GM23248 (cell line): ENCODE results near the gene KLC1. TPM values are rescaled to one million over a fixed set of nuclear protein-coding genes. Genes with fewer than 3 reads are reported as not detected.
A peak's percentile ranks its signal among the peaks of the same experiment; 100 is the strongest.

Source experiments
- DNase-seq: peaks from one replicate; pipeline ENCODE4 v3.0.0-alpha.2; 2015
- H2AFZ ChIP-seq: fragments of 200-600 bp; sonication (generic); 2 replicates; pipeline ENCODE4 v1.6.1; 2016; ENCODE audit warnings: antibody characterized with exemption
- H3F3A ChIP-seq: fragments of 200-600 bp; sonication (generic); 2 replicates; pipeline ENCODE4 v1.6.1; 2016; ENCODE audit warnings: mild to moderate bottlenecking, antibody characterized with exemption, mixed run types; ENCODE audit not compliant: insufficient read depth
- H3K27ac ChIP-seq: fragments of 200-600 bp; sonication (generic); 2 replicates; pipeline ENCODE4 v1.5.1; 2016; ENCODE audit warnings: mild to moderate bottlenecking
- H3K27me3 ChIP-seq: fragments of 200-600 bp; sonication (generic); replicated peaks from 2 replicates; pipeline ENCODE4 v1.6.1; 2016; ENCODE audit warnings: mild to moderate bottlenecking; ENCODE audit not compliant: insufficient read depth
- H3K36me3 ChIP-seq: fragments of 200-600 bp; sonication (generic); 2 replicates; pipeline ENCODE4 v1.6.1; 2016; ENCODE audit warnings: low read depth, mild to moderate bottlenecking
- H3K4me1 ChIP-seq: fragments of 200-600 bp; sonication (generic); 2 replicates; pipeline ENCODE4 v1.6.1; 2016; ENCODE audit warnings: mild to moderate bottlenecking; ENCODE audit not compliant: insufficient read depth
- H3K4me2 ChIP-seq: fragments of 200-600 bp; sonication (generic); one replicate; pipeline ENCODE4 v1.6.1; 2016; ENCODE audit warnings: mild to moderate bottlenecking; ENCODE audit not compliant: unreplicated experiment
- H3K4me3 ChIP-seq: fragments of 200-600 bp; sonication (generic); 2 replicates; pipeline ENCODE4 v1.5.1; 2016; ENCODE audit warnings: mild to moderate bottlenecking
- H3K79me2 ChIP-seq: fragments of 200-600 bp; sonication (generic); 2 replicates; pipeline ENCODE4 v1.6.1; 2016; ENCODE audit warnings: mild to moderate bottlenecking; ENCODE audit not compliant: insufficient read depth
- H3K9ac ChIP-seq: fragments of 200-600 bp; sonication (generic); 2 replicates; pipeline ENCODE4 v1.6.1; 2016; ENCODE audit warnings: mild to moderate bottlenecking
- H3K9me2 ChIP-seq: fragments of 200-600 bp; sonication (generic); 2 replicates; pipeline ENCODE4 v1.6.1; 2016; ENCODE audit warnings: mixed run types, mild to moderate bottlenecking, moderate library complexity; ENCODE audit not compliant: insufficient read depth
- H3K9me3 ChIP-seq: fragments of 200-600 bp; sonication (generic); one replicate; pipeline ENCODE4 v1.6.1; 2017; ENCODE audit warnings: low read depth
- H4K20me1 ChIP-seq: fragments of 200-600 bp; sonication (generic); 2 replicates; pipeline ENCODE4 v1.6.0; 2016; ENCODE audit not compliant: insufficient read depth
- EZH2 ChIP-seq: fragments of 200-600 bp; sonication (generic); IDR thresholded peaks from 2 replicates; pipeline ENCODE4 v1.6.1; 2018; ENCODE audit warnings: antibody characterized with exemption, mild to moderate bottlenecking; ENCODE audit not compliant: insufficient read depth, poor library complexity, severe bottlenecking
- EZH2phosphoT487 ChIP-seq: fragments of 200-600 bp; sonication (generic); IDR thresholded peaks from 2 replicates; pipeline ENCODE4 v1.6.1; 2018; ENCODE audit warnings: antibody characterized with exemption, moderate library complexity, mild to moderate bottlenecking, low read depth; ENCODE audit not compliant: insufficient read depth
- WGBS, 2 experiments: methylation state at CpG; one replicate each; pipeline ENCODE4 v1.1.6; 2015 to 2017; ENCODE audit warnings: low lambda C conversion rate in 2 of 2, low coverage in 1 of 2; ENCODE audit errors: missing lambda C conversion rate in 2 of 2; 5-methylcytosine and 5-hydroxymethylcytosine counted together
- in situ Hi-C: fragments of 300-500 bp; cut with MboI; formaldehyde crosslinking; loops from 2 replicates; pipeline ENCODE4 v1.15.0; 2020
- polyA plus RNA-seq: library from polyadenylated mRNA; unstranded; fragments of >200 nt; fragmentation: Nextera tagmentation; extraction: Ambion mirVana; gene quantifications from 2 replicates; pipeline ENCODE4 v1.2.1, GENCODE V29; 2016
- total RNA-seq: library from RNA; depleted of rRNA; stranded (reverse); fragments of >200 nt; shearing (Covaris generic); gene quantifications from 2 replicates; pipeline ENCODE4 v1.2.3, GENCODE V29; 2014

The KLC1 gene
- total and polyA plus RNA-seq, 2 experiments from 2014 or later, result 184 to 410 TPM

- H4K20me1 ChIP-seq, result no peaks in the 10 kb centered on the region
- H3K9ac ChIP-seq, result no peak overlapping the region
- H3K9me3 ChIP-seq, result no peaks in the 10 kb centered on the region
- peaks cover 26% of the 10 kb centered on the region; the same call in 1 of the 2 replicates for H3F3A ChIP-seq
- TF ChIP-seq EZH2 (no peak), EZH2phosphoT487 (no peak)
- peaks cover 17% of the 10 kb centered on the region; the same call in 1 of the 2 replicates for H3K4me1 ChIP-seq
- H3K4me3 ChIP-seq, result no peak overlapping the region
- in situ Hi-C loops, result no loop called here
- no peaks in the 10 kb centered on the region for H3K9me2 ChIP-seq
- WGBS, 2 experiments, result 73 to 77% methylated on average over 18 of the region's 18 CpGs
- H3K27me3 ChIP-seq, result no peaks in the 10 kb centered on the region
- no peak overlapping the region for H2AFZ ChIP-seq
- peak; percentile 44 for DNase-seq
- H3K4me2 ChIP-seq, result no peak overlapping the region
- peaks cover 25% of the 10 kb centered on the region for H3K79me2 ChIP-seq
- no peak overlapping the region for H3K27ac ChIP-seq
- no peaks in the 10 kb centered on the region for H3K36me3 ChIP-seq
Measured at GRCh38 chr14:103713304-103714062, 84.5 kb downstream of the KLC1 start.

GRCh38 chr14:103714063-103714724 is 85.2 kb downstream of the KLC1 start:
- peaks cover 22% of the 10 kb centered on the region; the same call in 1 of the 2 replicates for H3K4me1 ChIP-seq
- peaks cover 32% of the 10 kb centered on the region for H3K79me2 ChIP-seq
- DNase-seq, result peak; percentile 44
- no peak overlapping the region for H2AFZ ChIP-seq
- H3K4me3 ChIP-seq, result peak overlapping the region; percentile 71
- 41 to 42% methylated on average over 16 of the region's 16 CpGs for WGBS, 2 experiments
- no peaks in the 10 kb centered on the region for H3K9me3 ChIP-seq
- no peaks in the 10 kb centered on the region for H3K27me3 ChIP-seq
- H3K9ac ChIP-seq, result peak overlapping the region; percentile 74
- in situ Hi-C loops, result no loop called here
- no peaks in the 10 kb centered on the region for H3K9me2 ChIP-seq
- H4K20me1 ChIP-seq, result no peaks in the 10 kb centered on the region
- H3K36me3 ChIP-seq, result no peaks in the 10 kb centered on the region
- TF ChIP-seq EZH2phosphoT487, result no peak
- TF ChIP-seq EZH2, result no peak
- peak overlapping the region; percentile 67 for H3K4me2 ChIP-seq
- H3F3A ChIP-seq, result peaks cover 25% of the 10 kb centered on the region; the same call in 1 of the 2 replicates
- peak overlapping the region; percentile 55 for H3K27ac ChIP-seq

GRCh38 chr14:103715052-103716000 is 86.3 kb downstream of the KLC1 start, which contains the start of the genes XRCC3 and ZFYVE21:
Gene XRCC3, minus strand, starts transcription at chr14:103715451. Its CDS starts 4,364 bp downstream, at chr14:103711087.
Gene ZFYVE21, plus strand, starts transcription at chr14:103715810. Its CDS starts 32 bp downstream, at chr14:103715842.
- peaks cover 22% of the 10 kb centered on the region; the same call in 1 of the 2 replicates for H3K4me1 ChIP-seq
- DNase-seq, result peak; percentile 100
- H4K20me1 ChIP-seq, result no peaks in the 10 kb centered on the region
- TF ChIP-seq EZH2 (no peak), EZH2phosphoT487 (no peak)
- peaks cover 43% of the 10 kb centered on the region for H3K79me2 ChIP-seq
- H3K27ac ChIP-seq, result peak within 1 kb of the TSS; percentile 55
- no peaks in the 10 kb centered on the region for H3K9me3 ChIP-seq
- in situ Hi-C loops, result no loop called here
- no peaks in the 10 kb centered on the region for H3K36me3 ChIP-seq
- H3K9me2 ChIP-seq, result no peaks in the 10 kb centered on the region
- peaks cover 23% of the 10 kb centered on the region; the same call in 1 of the 2 replicates for H3F3A ChIP-seq
- H3K27me3 ChIP-seq, result no peaks in the 10 kb centered on the region
- 2 to 3% methylated on average over 51 to 84 of the region's 121 CpGs for WGBS, 2 experiments
- H3K9ac ChIP-seq, result peak within 1 kb of the TSS; percentile 82
- peak within 1 kb of the TSS; percentile 73 for H3K4me2 ChIP-seq
- H2AFZ ChIP-seq, result peak within 1 kb of the TSS; percentile 61
- peak within 1 kb of the TSS; percentile 84 for H3K4me3 ChIP-seq
